Fibroblast of mammary gland (primary cell): ENCODE data around the gene AUTS2.
A peak's percentile ranks its signal among the peaks of the same experiment; 100 is the strongest.

Experiments
- DNase-seq: peaks from one replicate; pipeline ENCODE4 v3.0.0-alpha.2; 2010; ENCODE audit warnings: low read depth
- H3K4me3 ChIP-seq: 2 replicates; pipeline ENCODE4 v1.5.1; 2011; ENCODE audit warnings: low read depth, mild to moderate bottlenecking, low read length, moderate library complexity; ENCODE audit not compliant: control insufficient read depth
- CTCF ChIP-seq: conservative IDR thresholded peaks from 2 replicates; pipeline ENCODE4 v1.5.1; 2011; ENCODE audit warnings: low read depth, low read length, inconsistent platforms; ENCODE audit not compliant: control insufficient read depth, insufficient read depth

Gene AUTS2

GRCh38 chr7:70135656-70136055, 537.4 kb downstream of the AUTS2 start:
- no peak for TF ChIP-seq CTCF
- DNase-seq = no peak
- H3K4me3 ChIP-seq = no peak overlapping the region

GRCh38 chr7:70137126-70137525, 538.9 kb downstream of the AUTS2 start:
- TF ChIP-seq CTCF = no peak
- DNase-seq = no peak
- no peak overlapping the region for H3K4me3 ChIP-seq

- no peak for DNase-seq
- H3K4me3 ChIP-seq = no peak overlapping the region
- TF ChIP-seq CTCF = no peak
Observed at GRCh38 chr7:70142247-70142932, 544.1 kb downstream of the AUTS2 start.

- peak; percentile 77 for DNase-seq
- TF ChIP-seq CTCF = no peak
Observed at GRCh38 chr7:70143075-70144044, 545.1 kb downstream of the AUTS2 start.

GRCh38 chr7:70148997-70149396, 550.7 kb downstream of the AUTS2 start:
- no peak for DNase-seq
- no peak for TF ChIP-seq CTCF
- no peak overlapping the region for H3K4me3 ChIP-seq

More at GRCh38 chr7:70143075-70144044, 545.1 kb downstream of the AUTS2 start:
- no peak overlapping the region for H3K4me3 ChIP-seq

GRCh38 chr7:70152313-70152712, 554.0 kb downstream of the AUTS2 start:
- no peak for TF ChIP-seq CTCF
- no peak overlapping the region for H3K4me3 ChIP-seq
- no peak for DNase-seq
